HepG2 (cell line): Measurements from ENCODE around the gene RUNDC1. TPM values are rescaled to one million over a fixed set of nuclear protein-coding genes. Genes with fewer than 3 reads are reported as not detected.

Experiments used
- ATRX ChIP-seq: sonication (generic); formaldehyde crosslinking; IDR thresholded peaks from 2 replicates; pipeline ENCODE4 v1.4.0; 2020; ENCODE audit warnings: missing genetic modification reagents, borderline replicate concordance
- BORCS8-MEF2B ChIP-seq: sonication (generic); formaldehyde crosslinking; IDR thresholded peaks from 2 replicates; pipeline ENCODE4 v1.8.0; 2022; ENCODE audit warnings: mild to moderate bottlenecking, missing genetic modification reagents
- HNRNPLL ChIP-seq: fragments of 200-400 bp; formaldehyde crosslinking; IDR thresholded peaks from 2 replicates; pipeline ENCODE4 v1.6.1; 2017; ENCODE audit warnings: mild to moderate bottlenecking, low read depth, low read length; ENCODE audit not compliant: poor library complexity, severe bottlenecking
- HOMEZ ChIP-seq: IDR thresholded peaks from 2 replicates; pipeline ENCODE4 v1.6.1; 2016; ENCODE audit warnings: low read depth
- HOXA7 ChIP-seq: sonication (generic); formaldehyde crosslinking; IDR thresholded peaks from 2 replicates; pipeline ENCODE4 v1.8.1; 2022; ENCODE audit warnings: mild to moderate bottlenecking, missing genetic modification reagents, moderate library complexity
- JUNB ChIP-seq: sonication (generic); formaldehyde crosslinking; IDR thresholded peaks from 2 replicates; pipeline ENCODE4 v1.8.0; 2022; ENCODE audit warnings: missing genetic modification reagents, mild to moderate bottlenecking, borderline replicate concordance
- MXI1 ChIP-seq: IDR thresholded peaks from 3 replicates; pipeline ENCODE4 v1.6.1; 2012; ENCODE audit warnings: low read depth, low read length, inconsistent platforms, borderline replicate concordance
- NFIB ChIP-seq: sonication (generic); formaldehyde crosslinking; IDR thresholded peaks from 2 replicates; pipeline ENCODE4 v1.9.0; 2021; ENCODE audit warnings: missing genetic modification reagents, mild to moderate bottlenecking, borderline replicate concordance
- REL ChIP-seq: sonication (generic); formaldehyde crosslinking; conservative IDR thresholded peaks from 2 replicates; pipeline ENCODE4 v1.8.0; 2022; ENCODE audit warnings: mild to moderate bottlenecking, missing genetic modification reagents, moderate library complexity
- SOX5 ChIP-seq: IDR thresholded peaks from 2 replicates; pipeline ENCODE4 v1.6.1; 2016; ENCODE audit warnings: borderline replicate concordance
- SP1 ChIP-seq, 2 experiments: fragments of 450-650 bp in 1 of 2; sonication (generic) in 1 of 2; formaldehyde crosslinking in 1 of 2; IDR thresholded peaks; 2 replicates each; pipeline versions ENCODE4 v1.4.0 to v1.6.1; 2016 to 2020; ENCODE audit warnings: missing genetic modification reagents in 1 of 2
- SYNCRIP ChIP-seq: fragments of 200-400 bp; formaldehyde crosslinking; IDR thresholded peaks from 2 replicates; pipeline ENCODE4 v1.6.1; 2018; ENCODE audit warnings: mild to moderate bottlenecking, low read depth, low read length; ENCODE audit not compliant: insufficient read depth
- THRA ChIP-seq: sonication (generic); formaldehyde crosslinking; IDR thresholded peaks from 2 replicates; pipeline ENCODE4 v1.4.0; 2020; ENCODE audit warnings: missing genetic modification reagents, borderline replicate concordance
- TRIM22 ChIP-seq: fragments of 450-650 bp; IDR thresholded peaks from 2 replicates; pipeline ENCODE4 v1.6.1; 2017
- USF2 ChIP-seq, 2 experiments: sonication (generic) in 1 of 2; formaldehyde crosslinking in 1 of 2; IDR thresholded peaks; 2 replicates each; pipeline versions ENCODE4 v1.5.1 to v1.6.1; 2011 to 2020; ENCODE audit warnings: borderline replicate concordance in 1 of 2, low read depth in 1 of 2, low read length in 1 of 2, mild to moderate bottlenecking in 1 of 2, missing genetic modification reagents in 1 of 2, moderate library complexity in 1 of 2
- YEATS2 ChIP-seq: sonication (generic); formaldehyde crosslinking; IDR thresholded peaks from 2 replicates; pipeline ENCODE4 v1.4.0; 2020; ENCODE audit warnings: missing genetic modification reagents, borderline replicate concordance
- ZBTB7B ChIP-seq: sonication (generic); formaldehyde crosslinking; IDR thresholded peaks from 2 replicates; pipeline ENCODE4 v1.4.0; 2020; ENCODE audit warnings: missing genetic modification reagents
- ZC3H4 ChIP-seq: sonication (generic); formaldehyde crosslinking; IDR thresholded peaks from 2 replicates; pipeline ENCODE4 v1.4.0; 2020; ENCODE audit warnings: missing genetic modification reagents, borderline replicate concordance
- ZNF10 ChIP-seq: sonication (generic); formaldehyde crosslinking; IDR thresholded peaks from 2 replicates; pipeline ENCODE4 v1.4.0; 2020; ENCODE audit warnings: mild to moderate bottlenecking, low read depth, missing genetic modification reagents, borderline replicate concordance
- ZNF121 ChIP-seq: sonication (generic); formaldehyde crosslinking; IDR thresholded peaks from 2 replicates; pipeline ENCODE4 v1.5.0; 2020; ENCODE audit warnings: mild to moderate bottlenecking, missing genetic modification reagents
- ZNF136 ChIP-seq: sonication (generic); formaldehyde crosslinking; IDR thresholded peaks from 2 replicates; pipeline ENCODE4 v1.8.1; 2022; ENCODE audit warnings: low read depth, mild to moderate bottlenecking, moderate library complexity, missing genetic modification reagents
- ZSCAN9 ChIP-seq: IDR thresholded peaks from 2 replicates; pipeline ENCODE4 v1.6.1; 2016; ENCODE audit warnings: borderline replicate concordance
- polyA plus RNA-seq, 8 experiments: library from polyadenylated mRNA; depleted of rRNA in 3 of 8; stranded (reverse) in 7 of 8; unstranded in 1 of 8; fragments of >200 nt; fragmentation: Illumina TruSeq in 4 of 8; extraction: Trizol in 4 of 8; gene quantifications; 2 replicates each; pipeline versions ENCODE4 v1.2.1 to v1.2.3, GENCODE V29; 2011 to 2016; ENCODE audit warnings: low read depth in 4 of 8, missing spikeins in 1 of 8, mixed read lengths in 1 of 8; ENCODE audit not compliant: insufficient read depth in 1 of 8
- total RNA-seq, 5 experiments: library from RNA; depleted of rRNA; stranded (reverse); fragments of >200 nt; fragmentation: Illumina TruSeq; extraction: Trizol; gene quantifications; 2 replicates each; pipeline ENCODE4 v1.2.3, GENCODE V29; 2016; ENCODE audit warnings: low read depth in 1 of 5

RUNDC1 gene
- total and polyA plus RNA-seq, 2 of the 13 experiments (the other 11 are each of a cell fraction or from before 2014, with no cell fraction given) = 10.3 to 11.4 TPM

GRCh38 chr17:43021741-43022512 is 41.6 kb downstream of the RUNDC1 start, which contains the start of gene VAT1 (continued):
- TF ChIP-seq ZBTB7B = peak; percentile 88; the same call in 1 of the 2 replicates
- no peak for TF ChIP-seq USF2 (IDR thresholded peaks at IDR 0.05; ENCODE audit: low read depth, low read length)
- TF ChIP-seq USF2 (CRISPR knock-in tag; IDR thresholded peaks at IDR 0.05; ENCODE audit: borderline replicate concordance) = no peak
- 0 out of 2 replicates have a peak, but pooled peaks have one; percentile 29 for TF ChIP-seq YEATS2
- peak; percentile 32; the same call in 1 of the 2 replicates for TF ChIP-seq SOX5 (CRISPR knock-in tag)
- TF ChIP-seq ZSCAN9 (CRISPR knock-in tag) = peak; percentile 46; the same call in 1 of the 2 replicates
- no peak for TF ChIP-seq SYNCRIP
- peak; percentile 43; the same call in 1 of the 2 replicates for TF ChIP-seq THRA (CRISPR knock-in tag)
- peak; percentile 62; the same call in 2 of the 3 replicates for TF ChIP-seq MXI1
- TF ChIP-seq ZC3H4 (CRISPR knock-in tag) = peak; percentile 66; the same call in 1 of the 2 replicates
- no peak for TF ChIP-seq HOXA7 (CRISPR knock-in tag)
- TF ChIP-seq TRIM22 = no peak
- TF ChIP-seq ZNF121 (CRISPR knock-in tag) = no peak
- no peak; the same call in 1 of the 2 replicates for TF ChIP-seq JUNB (CRISPR knock-in tag)
- no peak; the same call in 1 of the 2 replicates for TF ChIP-seq ZNF136 (CRISPR knock-in tag)
- TF ChIP-seq ZNF10 (CRISPR knock-in tag) = no peak
- no peak for TF ChIP-seq HOMEZ (CRISPR knock-in tag)
- TF ChIP-seq HNRNPLL = peak; percentile 87
- peak; percentile 80; the same call in 1 of the 2 replicates for TF ChIP-seq BORCS8-MEF2B (CRISPR knock-in tag)
- TF ChIP-seq REL (CRISPR knock-in tag) = 0 out of 2 replicates have a peak, but pooled peaks have one; percentile 75
- no peak for TF ChIP-seq SP1 (IDR thresholded peaks at IDR 0.05)
- peak; percentile 65 for TF ChIP-seq SP1 (CRISPR knock-in tag; IDR thresholded peaks at IDR 0.05)
- no peak for TF ChIP-seq NFIB
- TF ChIP-seq ATRX (CRISPR knock-in tag) = no peak
